Measurements from ENCODE around the gene LHX4.

Gene LHX4

GRCh38 chr1:180198196-180198595 is 31.9 kb upstream of the LHX4 start:
- H3K9me3 ChIP-seq (ENCODE audit: control insufficient read depth, insufficient read depth, low read length), result no peaks in the 10 kb centered on the region

GRCh38 chr1:180198611-180199010 is 31.5 kb upstream of the LHX4 start:
- H3K27ac ChIP-seq (ENCODE audit: low read depth, low read length), result no peak overlapping the region
- no peak overlapping the region for H3K4me3 ChIP-seq (ENCODE audit: low read length)
- H3K36me3 ChIP-seq (ENCODE audit: control insufficient read depth, low read length), result no peaks in the 10 kb centered on the region
- no peaks in the 10 kb centered on the region for H4K20me1 ChIP-seq (ENCODE audit: control insufficient read depth, insufficient read depth, low read depth, low read length)
- H3K4me1 ChIP-seq (ENCODE audit: control insufficient read depth, low read length), result no peaks in the 10 kb centered on the region
- TF ChIP-seq EZH2phosphoT487 (IDR thresholded peaks at IDR 0.05; ENCODE audit: borderline replicate concordance, low read length) (no peak), CTCF (IDR thresholded peaks at IDR 0.05; ENCODE audit: low read depth, low read length, poor library complexity, severe bottlenecking) (no peak)
- no peaks in the 10 kb centered on the region for H3K79me2 ChIP-seq (ENCODE audit: control insufficient read depth, low read length)
- H3F3A ChIP-seq (ENCODE audit: control insufficient read depth, insufficient read depth), result no peaks in the 10 kb centered on the region
- no peaks in the 10 kb centered on the region for H3K9me2 ChIP-seq (replicated peaks; ENCODE audit: control insufficient read depth, low read length)
- H3K27me3 ChIP-seq (ENCODE audit: control insufficient read depth, low read length), result no peaks in the 10 kb centered on the region
- H3K4me2 ChIP-seq (ENCODE audit: low read length), result no peak overlapping the region
- H3K9me3 ChIP-seq (ENCODE audit: control insufficient read depth, insufficient read depth, low read length), result no peaks in the 10 kb centered on the region

More at GRCh38 chr1:180198196-180198595, 31.9 kb upstream of the LHX4 start:
- H3F3A ChIP-seq (ENCODE audit: control insufficient read depth, insufficient read depth), result no peaks in the 10 kb centered on the region
- H3K27ac ChIP-seq (ENCODE audit: low read depth, low read length), result no peak overlapping the region
- no peaks in the 10 kb centered on the region for H3K27me3 ChIP-seq (ENCODE audit: control insufficient read depth, low read length)
- H3K79me2 ChIP-seq (ENCODE audit: control insufficient read depth, low read length), result no peaks in the 10 kb centered on the region
- no peaks in the 10 kb centered on the region for H3K9me2 ChIP-seq (replicated peaks; ENCODE audit: control insufficient read depth, low read length)
- H3K4me3 ChIP-seq (ENCODE audit: low read length), result no peak overlapping the region
- H3K36me3 ChIP-seq (ENCODE audit: control insufficient read depth, low read length), result no peaks in the 10 kb centered on the region
- TF ChIP-seq EZH2phosphoT487 (IDR thresholded peaks at IDR 0.05; ENCODE audit: borderline replicate concordance, low read length) (no peak), CTCF (IDR thresholded peaks at IDR 0.05; ENCODE audit: low read depth, low read length, poor library complexity, severe bottlenecking) (no peak)
- H4K20me1 ChIP-seq (ENCODE audit: control insufficient read depth, insufficient read depth, low read depth, low read length), result no peaks in the 10 kb centered on the region
- H3K4me2 ChIP-seq (ENCODE audit: low read length), result no peak overlapping the region
- no peaks in the 10 kb centered on the region for H3K4me1 ChIP-seq (ENCODE audit: control insufficient read depth, low read length)

GRCh38 chr1:180199018-180199417 is 31.0 kb upstream of the LHX4 start:
- Histone ChIP-seq H3K27me3 (ENCODE audit: control insufficient read depth, low read length) (no peaks in the 10 kb centered on the region), H3K4me3 (ENCODE audit: low read length) (no peak overlapping the region), H3K79me2 (ENCODE audit: control insufficient read depth, low read length) (no peaks in the 10 kb centered on the region), H4K20me1 (ENCODE audit: control insufficient read depth, insufficient read depth, low read depth, low read length) (no peaks in the 10 kb centered on the region), H3K27ac (ENCODE audit: low read depth, low read length) (no peak overlapping the region), H3K9me3 (ENCODE audit: control insufficient read depth, insufficient read depth, low read length) (no peaks in the 10 kb centered on the region), H3K9me2 (replicated peaks; ENCODE audit: control insufficient read depth, low read length) (no peaks in the 10 kb centered on the region), H3K4me1 (ENCODE audit: control insufficient read depth, low read length) (no peaks in the 10 kb centered on the region), H3F3A (ENCODE audit: control insufficient read depth, insufficient read depth) (no peaks in the 10 kb centered on the region), H3K36me3 (ENCODE audit: control insufficient read depth, low read length) (no peaks in the 10 kb centered on the region), H3K4me2 (ENCODE audit: low read length) (no peak overlapping the region)
- TF ChIP-seq CTCF (IDR thresholded peaks at IDR 0.05; ENCODE audit: low read depth, low read length, poor library complexity, severe bottlenecking) (no peak), EZH2phosphoT487 (IDR thresholded peaks at IDR 0.05; ENCODE audit: borderline replicate concordance, low read length) (no peak)

Data from DOHH2 (cell line).